Heart right ventricle (tissue), 16 donors: Measurements from ENCODE around the gene API5. TPM values are rescaled to one million over a fixed set of nuclear protein-coding genes. Genes with fewer than 3 reads are reported as not detected.

Experiments used
- ATAC-seq, 8 donors: fragments of 200-7000 bp; cut with Tn5 transposase; one replicate each; pipeline ENCODE4 v1.9.1; 2020; ENCODE audit warnings: mild to moderate bottlenecking in 8 of 8, moderate library complexity in 8 of 8, moderate number of reproducible peaks in 1 of 8
- DNase-seq, 2 donors: peaks; one replicate each; pipeline ENCODE4 v3.0.0-alpha.2; 2020
- H3K27ac ChIP-seq, 10 donors: fragments of 200-600 bp; sonication (generic) in 2 of 10; one replicate each; pipeline versions ENCODE4 v1.5.0 to v1.8.0; 2020 to 2022; ENCODE audit warnings: mild to moderate bottlenecking in 3 of 10
- H3K27me3 ChIP-seq, 7 donors: fragments of 200-600 bp; one replicate each; pipeline ENCODE4 v1.8.0; 2021 to 2022; ENCODE audit warnings: mild to moderate bottlenecking in 2 of 7
- H3K36me3 ChIP-seq, 9 donors: fragments of 200-600 bp; sonication (generic) in 1 of 9; one replicate each; pipeline versions ENCODE4 v1.5.0 to v1.8.0; 2020 to 2022; ENCODE audit warnings: mild to moderate bottlenecking in 2 of 9
- H3K4me1 ChIP-seq, 9 donors: fragments of 200-600 bp; sonication (generic) in 1 of 9; one replicate each; pipeline versions ENCODE4 v1.5.0 to v1.8.0; 2020 to 2022; ENCODE audit warnings: mild to moderate bottlenecking in 4 of 9
- H3K4me3 ChIP-seq, 10 donors: fragments of 200-600 bp; sonication (generic) in 2 of 10; one replicate each; pipeline versions ENCODE4 v1.5.0 to v1.8.0; 2020 to 2022; ENCODE audit warnings: mild to moderate bottlenecking in 7 of 10, moderate library complexity in 2 of 10
- H3K9me3 ChIP-seq, 11 donors: fragments of 200-600 bp in 10 of 11; sonication (generic) in 2 of 11; one replicate each; pipeline versions ENCODE4 v1.5.0 to v1.8.0; 2013 to 2022; ENCODE audit warnings: mild to moderate bottlenecking in 2 of 11, control low read depth in 1 of 11, moderate library complexity in 1 of 11
- CTCF ChIP-seq, 9 donors: fragments of 200-600 bp; sonication (generic) in 2 of 9; IDR thresholded peaks; one replicate each; pipeline versions ENCODE4 v1.5.0 to v1.8.0; 2021 to 2022; ENCODE audit warnings: antibody characterized with exemption in 9 of 9, mild to moderate bottlenecking in 5 of 9, moderate library complexity in 1 of 9
- WGBS, 2 donors: extraction: QIAGEN DNeasy Blood & Tissue Kit; methylation state at CpG; one replicate each; pipeline ENCODE4 v1.1.7; 2013; ENCODE audit warnings: inconsistent platforms in 1 of 2; 5-methylcytosine and 5-hydroxymethylcytosine counted together
- intact Hi-C, 10 donors: fragments of 100-400 bp; cut with DNase I; formaldehyde crosslinking; loops; one replicate each; pipeline versions ENCODE4 v1.11.1 to v1.14.2; 2022
- polyA plus RNA-seq, 2 donors: library from polyadenylated mRNA; stranded (reverse); fragments of 200-250 nt; gene quantifications; one replicate each; pipeline ENCODE4 v1.2.3, GENCODE V29; 2013
- total RNA-seq, 10 donors: library from RNA; stranded (reverse); fragmentation: NEBNext Ultra II Directional in 3 of 10; extraction: Animal tissue kit (Norgen Biotek cat#: 25700) in 3 of 10; gene quantifications; one replicate each; pipeline versions ENCODE4 v1.2.1 to v1.2.4, GENCODE V29; 2021 to 2023
- donor health status: Arrhythmogenic right ventricular cardiomyopathy.
- donor health status: ischemic (EF 13 %, LVEDD 7.1; RV severe dilation, severe dysfunction).
- donor health status: healthy with polysubstance abuse.
- donor health status: DM: no; HTN: yes; CAD: no.
- donor health status: DM: no; HTN: no; CAD: no.
- donor health status: ischemic (EF 25% LVEDD 6.9; RV normal size, moderate dysfunction).
- donor health status: ischemic (EF 25% LVEDD 5.7; RV mildly dilated, moderate dysfunction).
- donor health status: healthy.
- donor health status: DM: yes; HTN: yes; CAD: no.
- donor health status: Ischemic cardiomyopathy.
- donor health status: ischemic (EF 35%, LVEDD 5.7; RV mildly dilated, moderate dysfunction).
- donor health status: nonischemic (EF 11% LVEDD 7.7; RV severe dilation, severe dysfunction).
- donor health status: DM: yes; HTN: yes; CAD: no.
- donor health status: PGD.
- donor health status: ischemic (EF 29% LVEDD 5.4; RV normal size, mild dysfunction).
- donor health status: nonischemic (EF 23%, LVEDD 6.1; RV moderate dilation, normal function).

Gene API5
- total and polyA plus RNA-seq, 12 donors = 15.7 to 52.8 (median 40.4) TPM

- no peak for TF ChIP-seq CTCF (IDR thresholded peaks at IDR 0.05)
- Histone ChIP-seq H3K27ac (no peak overlapping the region), H3K9me3 (no peaks in the 10 kb centered on the region), H3K27me3 (no peaks in the 10 kb centered on the region), H3K4me1 (peaks cover 0 to 11% (median 8%) of the 10 kb centered on the region in 9 donors), H3K4me3 (no peak overlapping the region), H3K36me3 (peaks cover 0 to 92% (median 42%) of the 10 kb centered on the region in 9 donors)
- no peak for ATAC-seq
- WGBS, 2 donors = 95 to 96% methylated on average over 5 of the region's 5 CpGs
- DNase-seq = no peak
- intact Hi-C loops = no loop called here
Measured at GRCh38 chr11:43392713-43393112, 80.9 kb downstream of the API5 start.

GRCh38 chr11:43393765-43394355, 82.1 kb downstream of the API5 start:
- ATAC-seq (peak in 6 of 8 donors; percentile 39 to 79 (median 66)), DNase-seq (peak; percentile 20 to 32)
- Histone ChIP-seq H3K27ac (peak overlapping the region in 1 of 10 donors; percentile 7), H3K27me3 (no peaks in the 10 kb centered on the region), H3K4me1 (peaks cover 0 to 11% (median 8%) of the 10 kb centered on the region in 9 donors), H3K4me3 (no peak overlapping the region), H3K9me3 (no peaks in the 10 kb centered on the region), H3K36me3 (peaks cover 0 to 99% (median 50%) of the 10 kb centered on the region in 9 donors)
- WGBS, 2 donors = 41 to 54% methylated on average over 2 of the region's 2 CpGs
- TF ChIP-seq CTCF (IDR thresholded peaks at IDR 0.05) = no peak
- intact Hi-C loops = no loop called here

Other genes with a start within 250 kb of the API5 start
- 10 to 100 TPM; 25.1 to 33.8 (median 29.8) TPM for gene TTC17, start 46.9 kb downstream of the API5 start, total RNA-seq
- gene TTC17, start 46.9 kb downstream of the API5 start, polyA plus RNA-seq = 10 to 100 TPM; 20.4 to 42.1 TPM